Left kidney (tissue), 8 donors: ENCODE results near the gene TIPIN. TPM values are rescaled to one million over a fixed set of nuclear protein-coding genes. Genes with fewer than 3 reads are reported as not detected.
"Not testable (repeated sequence)": the region's sequence is repeated elsewhere in the genome, so short reads cannot be mapped to it uniquely, and the experiment has no call there.

Source experiments
- DNase-seq: peaks from one replicate; pipeline ENCODE4 v3.0.0-alpha.2; 2013
- long read RNA-seq, 8 donors: transcript quantifications; one replicate each; lab custom pipeline, GENCODE V29; 2026
- polyA plus RNA-seq: library from polyadenylated mRNA; unstranded; fragments of 120-200 nt; gene quantifications from one replicate; pipeline ENCODE4 v1.2.1, GENCODE V29; 2013; ENCODE audit not compliant: insufficient read length

TIPIN gene, protein sequence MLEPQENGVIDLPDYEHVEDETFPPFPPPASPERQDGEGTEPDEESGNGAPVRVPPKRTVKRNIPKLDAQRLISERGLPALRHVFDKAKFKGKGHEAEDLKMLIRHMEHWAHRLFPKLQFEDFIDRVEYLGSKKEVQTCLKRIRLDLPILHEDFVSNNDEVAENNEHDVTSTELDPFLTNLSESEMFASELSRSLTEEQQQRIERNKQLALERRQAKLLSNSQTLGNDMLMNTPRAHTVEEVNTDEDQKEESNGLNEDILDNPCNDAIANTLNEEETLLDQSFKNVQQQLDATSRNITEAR
- polyA plus RNA-seq = 21.0 TPM
- long read RNA-seq, donor 1, partial matches to known transcripts = 0 of 3 reads
- long read RNA-seq, donor 1, other reads (novel, unspliced or antisense) = 0 of 3 reads
- long read RNA-seq, donor 2, partial matches to known transcripts = 6 of 22 reads
- long read RNA-seq, donor 2, other reads (novel, unspliced or antisense) = 15 of 22 reads
- long read RNA-seq, donor 3, partial matches to known transcripts = 109 of 132 reads
- long read RNA-seq, donor 3, other reads (novel, unspliced or antisense) = 19 of 132 reads
- long read RNA-seq, donor 4 = 0 reads
- long read RNA-seq, donor 5, transcript TIPIN-201 (8 exons, 1,744 nt) = major isoform, 6 of 7 reads
- long read RNA-seq, donor 5, partial matches to known transcripts = 0 of 7 reads
- long read RNA-seq, donor 5, other reads (novel, unspliced or antisense) = 0 of 7 reads
- long read RNA-seq, donor 6, partial matches to known transcripts = 0 of 4 reads
- long read RNA-seq, donor 6, other reads (novel, unspliced or antisense) = 0 of 4 reads
- long read RNA-seq, donor 7, partial matches to known transcripts = 0 of 3 reads
- long read RNA-seq, donor 7, other reads (novel, unspliced or antisense) = 0 of 3 reads
- long read RNA-seq, donor 8 = 0 reads

DNA sequence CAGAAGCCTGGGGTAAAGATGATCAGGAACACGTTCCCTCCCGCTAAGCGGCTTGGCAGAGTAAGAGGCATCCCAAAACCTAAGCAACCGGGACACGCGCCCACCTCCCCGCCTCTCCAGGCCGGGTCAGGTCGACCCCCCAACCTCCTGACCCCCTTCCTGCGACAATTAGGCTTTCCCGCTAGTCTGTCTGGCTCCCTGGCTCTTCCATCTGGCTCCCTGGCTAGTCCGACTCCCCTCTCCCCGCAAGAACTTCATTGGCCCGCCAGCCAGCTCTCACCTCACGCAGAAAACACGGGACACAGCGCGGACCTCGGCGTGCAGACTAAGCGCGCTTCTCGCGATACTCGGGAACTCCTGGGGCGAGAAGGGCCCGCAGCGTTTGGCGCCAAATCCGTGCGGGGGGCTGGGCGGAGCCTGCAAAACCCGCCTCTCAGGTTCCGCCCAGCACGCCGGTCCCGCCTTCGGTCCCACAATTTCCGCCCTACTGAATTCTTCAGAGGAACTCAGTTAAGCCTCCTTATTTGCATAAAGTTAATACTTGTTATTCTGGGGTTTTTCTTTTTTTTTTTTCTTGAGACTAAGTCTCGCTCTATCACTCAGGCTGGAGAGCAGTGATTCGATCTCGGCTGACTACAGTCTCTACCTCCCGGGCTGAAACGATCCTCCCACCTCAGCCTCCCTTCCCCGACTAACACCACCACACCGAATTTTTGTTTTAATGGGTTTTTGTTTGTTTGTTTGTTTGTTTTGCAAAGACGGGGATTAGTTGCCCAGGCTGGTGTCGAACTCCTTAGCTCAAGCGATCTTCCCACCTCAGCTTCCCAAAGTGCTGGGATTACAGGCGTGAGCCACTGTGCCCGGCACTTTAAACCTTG is at the start of gene TIPIN:
Gene TIPIN (minus strand): TSS at position 327 of the 878 bp plus-strand sequence. CDS start 3,738 bp downstream, outside the sequence.
- peak; percentile 95 for DNase-seq

DNA sequence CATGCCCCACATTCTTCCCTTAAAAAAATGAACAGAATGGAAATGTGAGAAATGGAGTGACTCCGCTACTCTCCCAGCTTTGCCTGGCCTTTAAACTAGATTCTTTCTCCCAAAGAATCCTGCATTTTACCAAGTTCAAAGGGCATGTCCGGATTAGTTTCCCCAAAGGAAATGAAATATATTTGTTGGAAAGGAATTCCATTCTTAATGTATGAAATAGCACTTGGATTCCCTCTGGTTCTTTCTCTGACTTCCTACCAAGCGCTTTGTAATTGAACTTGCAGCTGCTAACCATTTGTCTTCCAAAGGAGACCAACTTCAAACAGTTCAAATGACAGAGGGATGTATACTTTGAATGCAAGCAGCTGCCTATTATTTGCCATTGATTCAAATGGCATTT is 49.1 kb upstream of the TIPIN start:
- DNase-seq = peak; percentile 51

DNA sequence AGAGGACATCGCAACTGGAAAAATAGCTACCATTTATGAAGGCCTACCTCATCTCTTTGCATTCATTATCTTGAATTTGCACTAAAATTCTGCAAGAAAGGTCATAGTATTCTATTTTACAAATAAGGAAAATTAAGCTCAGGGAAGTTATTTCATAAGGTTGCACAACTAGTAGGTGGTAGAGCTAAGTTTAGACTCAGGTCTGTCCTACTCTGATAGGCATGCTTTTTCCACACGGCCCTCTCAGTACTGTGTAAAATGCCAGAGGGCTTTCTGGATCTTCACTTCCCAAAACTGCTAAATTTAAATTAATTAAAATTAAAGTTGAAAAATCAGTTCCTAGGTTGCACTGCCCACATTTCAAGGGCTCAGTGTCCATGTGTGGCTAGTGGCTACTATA is 48.5 kb upstream of the TIPIN start:
- no peak for DNase-seq

DNA sequence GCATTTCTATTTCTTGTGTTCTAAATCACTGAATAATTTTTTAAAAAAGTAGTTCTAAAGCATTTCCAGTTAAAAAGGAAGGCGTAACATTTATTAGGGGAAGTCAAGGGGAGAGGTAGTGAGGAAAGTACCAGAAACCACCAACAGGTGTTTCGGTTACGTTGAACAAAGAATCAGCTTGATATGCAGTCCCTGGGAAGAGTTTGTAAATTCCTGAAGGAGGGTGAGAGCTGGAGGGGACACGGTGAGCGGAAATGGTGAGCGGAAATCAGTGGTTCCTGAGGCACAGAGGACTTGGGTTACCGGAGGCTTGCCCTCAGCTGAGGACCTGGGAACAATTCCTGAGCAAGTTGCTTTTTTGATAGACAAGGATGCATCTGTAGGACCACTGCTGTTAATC is 48.0 kb upstream of the TIPIN start:
- DNase-seq = peak; percentile 45

DNA sequence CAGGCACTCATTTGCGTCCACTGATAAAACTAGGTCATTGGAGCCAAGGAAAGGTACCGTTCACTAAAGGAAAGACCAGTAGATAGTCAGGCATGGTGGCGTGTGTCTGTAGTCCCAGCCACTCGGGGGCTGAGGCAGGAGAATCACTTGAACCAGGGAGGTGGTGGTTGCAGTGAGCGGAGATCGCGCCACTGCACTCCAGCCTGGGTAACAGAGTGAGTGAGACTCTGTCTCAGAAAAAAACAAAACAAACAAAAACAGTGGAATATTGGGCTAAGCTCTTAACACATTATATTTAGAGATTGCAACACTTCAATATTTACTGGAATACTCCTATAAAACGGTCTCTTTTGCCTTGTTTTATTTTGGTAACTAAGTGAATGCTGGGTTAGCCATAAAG is 47.6 kb upstream of the TIPIN start:
- no peak for DNase-seq

DNA sequence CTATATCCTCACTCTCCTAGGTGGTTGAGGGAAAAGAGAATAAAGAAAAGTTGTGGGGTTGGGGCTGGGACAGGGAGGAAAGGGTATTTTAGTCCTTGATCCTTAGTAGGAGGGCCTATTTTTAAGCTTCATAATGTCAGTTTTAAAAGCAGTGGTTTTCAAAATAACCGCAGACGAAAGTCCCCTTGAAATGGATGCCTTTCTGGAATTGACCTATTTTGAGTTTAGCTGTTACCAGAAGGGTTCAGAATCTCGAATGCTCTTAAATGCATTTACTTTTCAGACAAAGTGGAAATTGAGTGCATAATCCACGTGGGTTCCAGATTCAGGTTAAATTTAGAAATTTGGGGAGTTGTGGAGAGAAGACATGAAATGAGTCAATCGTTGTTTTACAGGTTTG is 46.8 kb upstream of the TIPIN start:
- no peak for DNase-seq

DNA sequence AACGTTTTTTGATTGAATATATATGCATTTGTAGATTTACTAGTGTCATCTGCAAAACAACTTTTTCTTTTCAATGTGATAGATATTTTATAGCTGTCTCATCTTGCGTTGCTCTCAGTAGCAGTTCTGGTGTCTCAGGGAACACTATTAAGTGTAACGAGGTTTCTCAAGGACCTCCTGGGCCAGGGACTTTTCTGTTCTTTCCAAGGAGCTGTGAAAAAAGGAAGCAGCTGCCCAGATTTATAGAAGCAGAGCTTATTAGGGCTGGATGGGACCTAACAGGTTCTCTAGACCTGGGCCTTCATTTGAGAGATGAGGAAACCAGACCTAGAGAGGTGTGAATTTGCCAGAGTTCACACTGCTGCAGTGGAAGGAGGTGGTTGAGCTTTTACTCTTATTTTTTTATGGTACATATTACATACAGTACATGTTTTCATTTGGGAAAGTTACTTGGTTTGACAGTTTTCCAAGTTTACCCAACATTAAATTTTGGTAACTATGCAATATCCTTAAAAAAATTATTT is 46.3 kb upstream of the TIPIN start:
- DNase-seq = no peak

DNA sequence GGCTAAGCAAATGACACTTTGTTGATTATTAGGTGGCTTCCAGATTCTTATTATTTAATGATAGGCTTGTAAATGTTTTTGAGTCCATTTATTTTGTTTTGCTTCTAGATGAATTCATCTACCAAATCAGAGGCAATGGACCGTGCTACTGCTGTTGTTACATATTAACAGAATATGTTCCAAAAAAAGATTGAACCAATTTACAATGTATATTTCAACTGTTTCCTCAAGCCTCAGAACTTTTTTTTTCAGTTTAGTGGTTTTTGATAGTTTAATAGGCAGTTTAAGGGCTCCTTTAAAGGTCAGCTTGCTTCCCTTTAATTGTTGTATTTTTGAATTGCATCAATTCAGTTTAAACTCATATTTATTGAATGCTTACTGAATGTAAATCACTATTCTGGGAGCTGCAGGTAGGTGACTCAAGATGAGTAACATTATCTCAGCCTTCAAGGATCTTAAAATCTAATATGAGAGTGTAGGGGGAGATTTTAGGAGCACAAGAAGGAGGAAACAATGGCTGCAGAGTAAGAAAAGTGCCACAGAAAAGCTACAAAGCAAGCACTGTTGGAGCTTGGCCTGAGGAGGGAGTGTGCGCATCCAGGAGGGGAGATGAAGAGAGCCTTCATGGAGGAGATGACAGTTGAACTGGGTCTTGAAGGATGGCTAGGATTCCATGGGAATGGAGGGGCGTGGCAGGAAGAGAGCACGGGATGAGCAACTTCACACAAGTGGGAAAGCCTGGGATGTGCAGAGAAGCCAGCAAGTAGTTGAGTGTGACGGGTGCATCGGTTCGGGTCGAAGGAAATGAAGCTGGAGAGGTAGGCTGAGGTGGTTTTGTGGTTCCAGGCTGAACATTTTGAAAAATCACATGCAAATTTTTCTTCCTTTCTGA is 44.9 kb upstream of the TIPIN start:
- no peak for DNase-seq

DNA sequence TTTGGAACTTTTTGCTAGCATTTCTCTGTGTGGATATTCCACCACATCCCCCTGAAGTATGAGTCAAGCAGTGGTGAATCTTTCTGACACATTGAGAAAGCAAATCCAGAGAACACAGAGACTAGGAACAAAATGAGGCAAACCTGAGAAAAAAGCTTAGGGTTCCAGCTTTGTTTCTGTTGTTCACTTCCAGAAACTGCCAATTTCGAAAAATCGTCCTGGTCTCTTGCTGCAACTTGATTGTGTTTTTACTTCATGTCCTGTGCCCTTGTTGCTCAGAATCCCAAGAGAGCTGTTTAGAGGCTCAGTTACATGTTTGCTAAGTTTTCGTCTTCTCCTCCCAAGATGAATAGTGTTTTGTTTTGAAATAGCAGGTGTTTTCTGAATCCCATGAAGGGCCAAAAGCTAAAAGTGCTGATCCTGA is 43.9 kb upstream of the TIPIN start:
- DNase-seq = no peak

DNA sequence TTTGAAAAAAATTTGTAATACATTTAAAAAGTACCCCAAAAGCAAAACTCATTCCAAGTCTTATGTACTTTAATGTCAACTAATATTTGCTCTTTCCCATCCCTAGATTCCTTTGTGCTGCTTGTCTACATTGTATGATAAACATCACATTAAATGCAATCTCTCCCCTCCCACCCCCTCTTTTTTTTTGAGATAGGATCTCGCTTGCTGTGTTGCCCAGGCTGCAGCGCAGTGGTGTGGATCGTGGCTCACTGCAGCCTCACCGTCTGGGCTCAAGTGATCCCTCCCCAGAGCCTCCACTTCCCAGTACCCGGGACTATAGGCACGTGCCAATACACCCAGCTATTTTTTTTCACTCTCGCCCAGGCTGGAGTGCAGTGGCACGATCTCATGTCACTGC is 42.8 kb upstream of the TIPIN start:
- DNase-seq = no peak

DNA sequence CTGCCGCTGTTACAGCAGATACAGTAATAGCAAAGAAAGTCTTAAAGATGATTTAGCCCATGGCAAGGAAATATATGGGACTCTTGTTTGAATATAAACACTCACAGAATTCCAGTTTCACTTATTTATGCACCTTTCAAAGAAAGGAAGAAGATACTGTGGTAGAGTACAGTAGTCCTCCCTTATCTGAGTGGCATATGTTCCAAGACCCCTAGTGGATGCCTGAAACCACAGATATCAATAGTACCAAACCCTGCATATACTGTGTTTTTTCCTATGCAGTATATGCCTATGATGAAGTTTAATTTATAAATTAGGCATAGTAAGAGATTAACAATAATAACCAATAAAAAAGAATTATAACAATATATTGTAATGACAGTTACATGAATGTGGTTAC is 38.4 kb upstream of the TIPIN start:
- DNase-seq = no peak

DNA sequence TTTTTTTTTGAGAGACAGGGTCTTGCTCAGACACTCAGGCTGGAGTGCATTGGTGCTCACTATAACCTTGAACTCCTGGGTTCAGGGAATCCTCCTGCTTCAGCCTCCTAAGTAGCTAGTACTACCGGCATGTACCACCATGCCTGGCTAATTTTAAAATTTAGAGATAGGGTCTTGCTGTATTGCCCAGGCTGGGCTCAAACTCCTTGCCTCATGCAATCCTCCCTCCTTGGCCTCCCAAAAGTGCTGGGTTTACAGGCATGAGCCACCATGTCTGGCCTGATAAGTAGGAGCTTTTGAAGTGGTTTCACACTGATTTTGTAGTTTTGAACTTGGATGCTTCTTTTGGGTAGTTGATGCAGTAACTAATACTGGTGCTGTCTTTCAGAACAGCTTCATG is 38.0 kb upstream of the TIPIN start:
- DNase-seq = no peak

DNA sequence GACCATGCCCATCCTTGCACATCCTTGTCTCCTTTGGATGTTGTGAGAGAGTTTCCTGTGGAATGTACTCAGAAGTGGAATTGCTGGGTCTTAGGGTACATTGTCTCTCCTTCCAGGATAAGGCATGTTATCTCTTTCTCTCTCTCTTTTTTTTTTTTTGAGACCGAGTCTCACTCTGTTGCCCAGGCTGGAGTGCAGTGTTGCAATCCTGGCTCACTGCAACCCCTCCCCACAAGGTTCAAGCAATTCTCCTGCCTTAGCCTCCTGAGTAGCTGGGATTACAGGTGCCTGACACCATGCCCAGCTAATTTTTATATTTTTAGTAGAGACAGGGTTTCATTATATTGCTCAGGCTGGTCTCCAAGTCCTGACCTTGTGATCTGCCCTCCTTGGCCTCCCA is 36.6 kb upstream of the TIPIN start:
- not testable (repeated sequence) for DNase-seq

DNA sequence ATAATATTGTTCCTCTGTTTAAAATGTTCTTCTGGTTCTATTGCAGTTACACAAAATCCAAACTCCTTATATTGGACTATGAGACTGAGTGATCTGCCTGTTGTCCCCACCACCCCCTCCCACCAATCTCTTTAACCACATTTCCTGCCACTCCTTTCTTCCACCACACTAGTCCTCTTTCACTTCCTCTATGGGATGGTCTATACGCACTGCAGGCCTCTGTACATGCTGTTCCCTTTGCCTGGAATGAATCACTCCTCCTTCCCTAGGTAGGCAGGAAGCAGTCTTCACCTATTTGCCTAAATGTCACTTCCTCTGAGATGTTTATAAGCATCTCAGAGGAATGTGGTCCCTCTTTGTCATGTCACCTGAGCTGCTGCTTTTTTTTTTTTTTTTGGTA is 34.2 kb upstream of the TIPIN start:
- DNase-seq = no peak

DNA sequence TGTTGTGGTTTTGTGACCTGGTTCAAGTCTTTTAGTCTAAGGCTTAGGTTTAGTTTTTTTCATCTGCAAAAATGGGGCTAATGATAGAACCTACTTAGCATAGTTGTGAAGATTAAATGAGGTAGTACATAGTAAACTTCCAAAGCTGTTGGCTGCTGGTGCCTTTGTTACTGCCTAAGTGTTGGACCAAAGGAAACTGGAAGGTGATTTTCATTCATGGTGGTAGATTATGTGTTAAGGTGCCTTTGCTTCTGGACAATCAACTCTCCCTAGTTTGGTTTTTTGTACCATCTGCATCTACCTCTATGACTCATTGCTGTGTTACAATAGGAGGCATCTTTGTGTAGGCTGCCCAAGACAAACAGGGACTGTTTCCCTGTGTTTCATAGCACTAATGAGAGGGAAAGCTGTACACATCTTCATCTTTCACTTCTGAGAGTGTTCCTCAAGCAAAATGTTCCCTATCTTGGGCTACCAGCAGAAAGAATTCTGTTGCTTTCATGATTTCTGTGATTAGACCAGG is 33.4 kb upstream of the TIPIN start:
- DNase-seq = no peak

DNA sequence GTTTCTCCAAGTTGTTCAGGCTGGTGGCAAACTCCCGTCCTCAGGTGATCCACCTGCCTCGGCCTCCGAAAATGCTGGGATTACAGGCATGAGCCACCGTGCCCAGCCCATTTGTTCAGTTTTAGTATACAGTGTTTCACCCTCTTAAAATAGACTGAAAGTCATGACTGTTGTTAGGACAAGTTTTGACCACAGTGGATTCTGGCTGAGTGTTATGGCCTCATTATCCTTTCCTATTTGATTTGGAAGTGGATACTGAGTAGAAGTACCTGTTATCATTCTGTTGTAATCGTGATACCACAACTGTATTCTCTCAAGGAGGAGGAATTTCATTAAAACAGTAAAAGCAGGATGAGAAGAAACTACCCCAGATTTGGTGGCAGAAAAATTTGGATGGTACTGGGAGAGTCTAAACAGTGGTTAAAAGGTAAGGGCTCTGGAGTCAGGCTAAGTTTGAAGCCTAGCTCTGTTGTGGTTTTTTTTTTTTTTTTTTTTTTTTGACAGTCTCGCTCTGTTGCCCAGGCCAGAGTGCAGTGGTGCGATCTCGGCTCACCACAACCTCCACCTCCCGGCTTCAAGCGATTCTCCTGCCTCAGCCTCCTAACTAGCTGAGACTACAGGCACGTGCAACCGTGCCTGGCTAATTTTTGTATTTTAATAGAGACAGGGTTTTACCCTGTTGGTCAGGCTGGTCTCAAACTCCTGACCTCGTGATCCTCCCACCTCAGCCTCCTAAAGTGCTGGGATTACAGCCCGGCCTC is 32.8 kb upstream of the TIPIN start:
- no peak for DNase-seq

DNA sequence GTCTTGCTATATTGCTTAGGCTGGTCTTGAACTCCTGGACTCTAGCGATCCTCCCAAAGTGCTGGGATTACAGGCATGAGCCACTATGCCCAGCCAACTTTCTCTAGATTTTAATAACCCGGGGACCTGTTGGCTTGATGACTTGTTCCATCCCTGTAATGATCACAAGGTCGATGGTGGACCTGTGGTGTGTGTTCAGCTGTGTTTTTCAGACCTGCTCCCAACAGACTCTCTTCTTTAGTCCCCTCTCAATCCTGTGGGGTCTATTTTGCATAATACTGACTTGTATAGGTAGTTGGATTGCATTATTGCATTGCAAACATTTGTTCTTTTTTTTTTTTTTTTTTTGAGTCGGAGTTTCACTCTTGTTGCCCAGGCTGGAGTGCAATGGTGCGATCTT is 32.1 kb upstream of the TIPIN start:
- no peak for DNase-seq

DNA sequence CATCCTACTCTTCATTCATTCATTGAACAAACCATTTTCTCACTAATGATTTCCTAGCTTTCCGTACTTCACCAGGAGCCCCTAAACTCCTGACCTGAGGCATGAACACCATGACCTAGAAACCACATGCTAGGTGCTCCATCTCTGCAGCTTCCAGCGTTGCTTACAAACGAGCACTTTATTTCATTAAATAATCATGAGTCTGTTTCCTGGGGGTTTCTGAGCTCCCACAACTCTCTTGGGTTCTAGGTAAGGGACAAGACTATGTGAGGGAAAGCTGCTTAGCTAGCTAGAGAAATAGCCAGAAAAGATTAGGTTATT is 31.5 kb upstream of the TIPIN start:
- DNase-seq = no peak

DNA sequence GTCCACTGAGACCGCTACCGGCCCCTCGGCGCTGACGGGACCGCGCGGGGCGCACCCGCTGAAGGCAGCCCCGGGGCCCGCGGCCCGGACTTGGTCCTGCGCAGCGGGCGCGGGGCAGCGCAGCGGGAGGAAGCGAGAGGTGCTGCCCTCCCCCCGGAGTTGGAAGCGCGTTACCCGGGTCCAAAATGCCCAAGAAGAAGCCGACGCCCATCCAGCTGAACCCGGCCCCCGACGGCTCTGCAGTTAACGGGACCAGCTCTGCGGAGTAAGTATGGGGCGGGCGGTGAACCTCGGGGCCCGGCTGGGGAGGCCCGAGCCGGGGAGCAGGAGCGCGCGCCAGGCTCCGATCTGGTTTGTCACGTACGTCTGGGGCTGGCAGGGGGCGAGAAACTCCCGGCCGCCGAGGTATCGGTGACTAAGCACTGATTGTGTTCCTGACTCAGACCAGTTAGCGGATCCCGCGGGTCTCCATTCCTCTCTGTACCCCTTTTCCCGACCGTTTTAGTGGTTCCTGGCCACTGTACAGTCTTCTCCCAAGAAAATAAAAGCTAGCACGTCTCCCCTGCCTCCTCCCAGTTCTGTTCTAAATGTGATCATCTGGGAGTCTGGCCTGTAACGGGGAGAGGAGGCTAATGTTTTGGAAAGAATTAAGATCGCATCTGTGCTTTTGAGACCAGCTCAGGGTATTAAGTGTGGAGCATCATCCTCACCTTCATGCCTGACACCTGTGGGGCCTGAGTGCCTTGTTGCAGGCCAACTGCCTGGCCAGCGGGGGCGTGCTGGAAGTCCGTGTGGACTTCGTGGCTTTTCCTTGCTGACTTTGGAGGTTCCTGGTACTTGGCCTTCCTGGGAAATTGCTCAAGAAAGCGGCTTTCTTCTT is 30.9 kb upstream of the TIPIN start:
- peak; percentile 34 for DNase-seq
